OCI-LY3 (cell line): ENCODE results near the gene CD6.
A peak's percentile ranks its signal among the peaks of the same experiment; 100 is the strongest.

Experiments used
- H2AFZ ChIP-seq: fragments of 200-600, 300-600 bp; shearing (Covaris generic); 2 replicates; pipeline ENCODE4 v1.6.0; 2014; ENCODE audit warnings: antibody characterized with exemption, low read depth, low read length
- H3K27ac ChIP-seq: fragments of 200-600, 300-600 bp; sonication (generic); 2 replicates; pipeline ENCODE4 v1.5.1; 2014; ENCODE audit warnings: mild to moderate bottlenecking, low read length, moderate library complexity, mixed read lengths
- H3K27me3 ChIP-seq: fragments of 200-600, 300-600 bp; sonication (generic); 2 replicates; pipeline ENCODE4 v1.6.1; 2014; ENCODE audit warnings: low read depth, low read length, mixed read lengths
- H3K36me3 ChIP-seq: fragments of 200-600, 300-600 bp; sonication (generic); replicated peaks from 2 replicates; pipeline ENCODE3; 2014; ENCODE audit warnings: low read depth, low read length, mixed read lengths
- H3K4me1 ChIP-seq: fragments of 300-600, 200-600 bp; sonication (generic); 2 replicates; pipeline ENCODE4 v1.6.1; 2014; ENCODE audit warnings: low read length, mixed read lengths
- H3K4me2 ChIP-seq: fragments of 200-600, 300-600 bp; sonication (generic); 2 replicates; pipeline ENCODE4 v1.6.1; 2014; ENCODE audit warnings: low read length, mixed read lengths
- H3K4me3 ChIP-seq: fragments of 300-600, 200-600 bp; sonication (generic); 2 replicates; pipeline ENCODE4 v1.5.1; 2014; ENCODE audit warnings: antibody characterized with exemption, mild to moderate bottlenecking, low read length, moderate library complexity
- H3K79me2 ChIP-seq: fragments of 300-600, 200-600 bp; shearing (Covaris generic); 2 replicates; pipeline ENCODE4 v1.6.1; 2014; ENCODE audit warnings: mild to moderate bottlenecking, low read length, mixed read lengths
- H3K9ac ChIP-seq: fragments of 300-600, 200-600 bp; shearing (Covaris generic); 2 replicates; pipeline ENCODE4 v1.6.0; 2014; ENCODE audit warnings: mild to moderate bottlenecking, low read length, moderate library complexity
- H3K9me3 ChIP-seq: fragments of 200-600, 300-600 bp; shearing (Covaris generic); 2 replicates; pipeline ENCODE4 v1.6.1; 2014; ENCODE audit warnings: low read length, mixed read lengths; ENCODE audit not compliant: insufficient read depth
- H4K20me1 ChIP-seq: fragments of 200-600, 300-600 bp; sonication (generic); 2 replicates; pipeline ENCODE4 v1.6.1; 2016; ENCODE audit warnings: low read length, mixed read lengths; ENCODE audit not compliant: insufficient read depth
- CTCF ChIP-seq: fragments of 200-600, 300-600 bp; sonication (generic); IDR thresholded peaks from 2 replicates; pipeline ENCODE4 v1.5.1; 2014; ENCODE audit warnings: antibody characterized with exemption, low read length, low read depth
- EZH2phosphoT487 ChIP-seq: fragments of 200-600 bp; shearing (Covaris generic); IDR thresholded peaks from 2 replicates; pipeline ENCODE4 v1.6.1; 2018; ENCODE audit warnings: antibody characterized with exemption, mixed run types, low read depth

Gene CD6

DNA sequence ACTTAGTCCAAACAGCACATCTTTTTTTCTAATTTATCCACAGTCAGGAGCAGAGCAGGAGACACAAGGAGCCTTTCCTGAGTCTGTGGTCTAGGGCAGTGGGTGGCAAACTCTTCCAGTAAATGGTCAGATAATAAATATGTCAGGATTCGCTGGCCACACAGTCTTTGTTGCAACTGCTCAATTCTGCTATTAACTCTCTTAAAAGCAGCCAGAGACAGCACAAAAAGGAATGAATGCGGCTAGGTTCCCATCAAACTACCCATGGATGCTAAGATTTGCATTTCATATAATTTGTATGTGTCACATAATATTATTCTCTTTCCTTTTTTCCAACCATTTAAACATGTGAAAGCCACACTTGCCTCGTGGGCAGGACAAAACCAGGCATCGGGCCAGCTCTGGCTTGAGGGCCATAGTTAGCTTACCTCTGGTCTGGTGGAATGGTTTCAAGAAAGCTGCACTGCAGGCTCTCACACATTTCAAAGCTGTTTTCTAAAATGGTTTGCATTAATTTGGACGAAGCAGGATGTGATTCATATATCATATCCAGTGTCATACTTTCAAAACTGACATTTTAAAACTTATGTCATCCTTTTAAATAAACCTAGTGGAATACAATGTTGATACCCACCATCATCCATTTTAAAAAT, 66.1 kb downstream of the CD6 start:
- H3K4me2 ChIP-seq: no peak overlapping the region
- no peak overlapping the region for H3K4me3 ChIP-seq
- H3K9me3 ChIP-seq: no peaks in the 10 kb centered on the region
- H2AFZ ChIP-seq: no peak overlapping the region
- no peaks in the 10 kb centered on the region for H3K79me2 ChIP-seq
- TF ChIP-seq EZH2phosphoT487: no peak
- no peak for TF ChIP-seq CTCF
- H3K9ac ChIP-seq: no peak overlapping the region
- peaks cover 11% of the 10 kb centered on the region for H3K4me1 ChIP-seq
- no peaks in the 10 kb centered on the region for H3K27me3 ChIP-seq
- H3K36me3 ChIP-seq: no peaks in the 10 kb centered on the region
- no peak overlapping the region for H3K27ac ChIP-seq
- no peaks in the 10 kb centered on the region for H4K20me1 ChIP-seq

DNA sequence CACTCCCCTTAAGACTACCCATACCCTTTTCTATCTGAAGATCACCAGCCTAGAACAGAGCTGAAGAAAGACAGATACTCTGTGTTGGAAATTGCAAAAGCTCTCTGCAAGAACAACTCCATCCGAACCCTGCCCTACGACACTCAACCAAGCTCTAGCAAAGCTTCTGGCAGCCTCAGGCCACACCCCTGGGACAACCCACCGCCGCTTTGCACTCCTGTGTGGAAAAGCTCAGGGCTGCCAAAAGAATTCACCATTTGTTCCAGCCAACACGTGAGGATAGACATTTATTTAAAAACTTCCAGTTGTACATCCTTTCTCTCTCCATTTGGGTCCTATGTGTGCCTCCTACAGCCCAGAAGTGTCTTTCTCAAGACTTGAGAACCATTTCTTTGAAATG, 68.4 kb downstream of the CD6 start:
- H3K9ac ChIP-seq: no peak overlapping the region
- H3K36me3 ChIP-seq: no peaks in the 10 kb centered on the region
- H3K79me2 ChIP-seq: no peaks in the 10 kb centered on the region
- no peak overlapping the region for H2AFZ ChIP-seq
- peaks cover 19% of the 10 kb centered on the region for H3K4me1 ChIP-seq
- no peaks in the 10 kb centered on the region for H3K9me3 ChIP-seq
- H3K27ac ChIP-seq: no peak overlapping the region
- H4K20me1 ChIP-seq: no peaks in the 10 kb centered on the region
- H3K27me3 ChIP-seq: no peaks in the 10 kb centered on the region
- H3K4me3 ChIP-seq: no peak overlapping the region
- no peak overlapping the region for H3K4me2 ChIP-seq
- TF ChIP-seq EZH2phosphoT487: no peak
- TF ChIP-seq CTCF: no peak

GRCh38 chr11:61041755-61042518, 70.5 kb downstream of the CD6 start:
- H4K20me1 ChIP-seq: no peaks in the 10 kb centered on the region
- no peaks in the 10 kb centered on the region for H3K36me3 ChIP-seq
- H3K9ac ChIP-seq: peak overlapping the region; percentile 63
- H3K4me1 ChIP-seq: peaks cover 19% of the 10 kb centered on the region
- H2AFZ ChIP-seq: peak overlapping the region; percentile 88
- H3K27me3 ChIP-seq: peaks cover 5% of the 10 kb centered on the region
- H3K9me3 ChIP-seq: no peaks in the 10 kb centered on the region
- TF ChIP-seq CTCF: no peak
- TF ChIP-seq EZH2phosphoT487: no peak
- H3K27ac ChIP-seq: peak overlapping the region; percentile 37
- H3K4me2 ChIP-seq: peak overlapping the region; percentile 87
- peak overlapping the region; percentile 78 for H3K4me3 ChIP-seq
- H3K79me2 ChIP-seq: no peaks in the 10 kb centered on the region

DNA sequence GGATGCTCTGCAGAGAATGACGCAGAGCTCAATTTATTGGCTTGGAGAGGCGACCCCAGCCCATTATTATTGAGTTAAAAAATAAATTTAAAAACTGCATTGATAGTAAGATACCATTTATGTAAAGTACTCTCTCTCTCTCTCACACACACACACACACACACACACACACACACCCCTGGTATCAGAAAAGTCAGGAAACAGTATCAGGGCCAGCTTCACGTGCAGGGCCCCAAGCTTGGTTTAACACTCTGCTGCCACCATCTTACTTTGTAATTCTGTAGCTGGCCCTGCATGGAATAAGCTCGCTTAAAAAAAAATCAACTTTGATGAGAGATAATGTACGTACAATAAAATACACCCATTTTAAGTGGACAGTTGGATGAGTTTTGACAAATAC, 71.1 kb downstream of the CD6 start:
- peak overlapping the region; percentile 37 for H3K27ac ChIP-seq
- no peak for TF ChIP-seq CTCF

More for the DNA sequence above, 71.1 kb downstream of the CD6 start:
- Histone ChIP-seq H3K9me3 (no peaks in the 10 kb centered on the region), H3K79me2 (no peaks in the 10 kb centered on the region), H3K9ac (peak overlapping the region; percentile 63), H3K4me2 (peak overlapping the region; percentile 87), H3K36me3 (no peaks in the 10 kb centered on the region), H3K4me3 (peak overlapping the region; percentile 78), H3K4me1 (peaks cover 19% of the 10 kb centered on the region), H4K20me1 (no peaks in the 10 kb centered on the region), H2AFZ (peak overlapping the region; percentile 88), H3K27me3 (peaks cover 11% of the 10 kb centered on the region)
